ENCODE data around the gene PRKCZ.

Gene PRKCZ

DNA sequence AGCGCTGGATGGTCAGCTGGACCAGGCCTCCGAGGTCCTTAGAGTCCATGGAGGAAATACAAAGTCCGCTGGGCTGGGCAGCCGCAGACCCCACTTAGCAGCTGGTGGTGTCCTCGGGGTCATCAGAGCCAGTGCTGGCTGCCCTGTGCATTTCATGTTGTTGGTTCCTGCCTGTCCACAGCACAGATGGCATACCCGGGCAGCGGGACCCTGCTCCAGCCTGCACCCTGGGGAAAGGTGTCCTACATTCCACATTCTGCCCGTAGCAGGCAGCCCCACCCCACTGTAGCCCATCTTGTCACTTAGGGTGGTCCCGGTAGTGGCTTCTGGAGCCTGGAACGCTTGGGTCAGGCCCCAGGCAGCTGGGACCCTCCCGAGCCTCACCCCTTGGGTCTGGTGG, 19.8 kb downstream of the PRKCZ start:
- no peak for DNase-seq

- no peak for DNase-seq
Observed at GRCh38 chr1:2070800-2071530, 20.8 kb downstream of the PRKCZ start.

DNA sequence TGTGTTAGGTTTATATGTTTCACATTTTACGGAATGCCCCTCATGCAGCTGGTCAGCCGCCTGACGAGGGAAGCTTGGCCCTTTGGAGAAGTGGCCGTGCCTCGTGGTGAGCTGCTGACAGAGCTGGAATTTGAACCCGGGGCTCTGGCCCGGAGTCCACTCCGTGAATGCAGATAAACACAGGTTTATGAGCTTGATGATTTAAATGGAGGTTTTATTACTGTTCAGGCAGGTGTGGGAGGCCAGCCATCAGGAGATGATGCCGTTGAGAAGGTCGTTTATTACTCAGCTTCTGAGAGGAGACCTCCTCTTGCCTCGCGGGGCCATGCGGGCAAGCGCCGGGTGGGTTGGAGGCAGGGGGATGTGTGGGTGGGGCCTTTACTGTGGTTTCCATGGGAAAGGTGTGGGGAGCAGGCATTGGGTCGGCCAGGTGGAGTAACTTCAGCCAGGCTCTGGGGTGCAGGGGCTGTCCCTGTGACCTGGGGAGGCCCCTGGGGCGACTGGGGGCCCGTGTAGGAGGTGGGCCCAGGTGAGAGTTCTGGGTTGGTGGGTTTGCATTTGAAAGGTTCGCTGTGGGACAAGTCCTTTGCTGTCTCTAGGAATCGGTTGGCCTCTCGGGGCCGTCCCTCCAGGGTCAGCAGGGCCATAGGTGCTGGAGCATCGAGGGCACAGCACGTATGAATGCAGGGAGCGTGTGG, 22.0 kb downstream of the PRKCZ start:
- DNase-seq, result no peak

DNA sequence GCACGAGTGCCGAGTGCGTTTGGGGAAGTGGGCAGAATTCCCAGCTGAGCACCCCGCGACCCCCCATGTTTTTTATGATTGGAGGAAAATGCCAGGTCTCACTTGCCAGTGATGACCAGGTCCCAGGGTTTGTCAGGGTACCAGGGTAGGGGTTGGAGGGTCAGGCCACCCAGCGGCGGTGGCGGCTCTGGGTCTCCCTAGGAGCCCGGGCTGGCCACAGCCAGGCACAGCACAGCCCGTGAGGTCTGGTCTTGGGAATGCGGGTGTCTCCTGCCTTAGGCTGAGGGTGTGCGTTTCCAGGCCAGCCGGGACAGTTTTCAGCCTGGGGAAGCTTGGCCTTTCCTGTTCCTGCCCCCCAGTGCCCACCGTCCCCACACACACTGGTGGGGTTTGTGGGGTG, 22.7 kb downstream of the PRKCZ start:
- no peak for DNase-seq

DNA sequence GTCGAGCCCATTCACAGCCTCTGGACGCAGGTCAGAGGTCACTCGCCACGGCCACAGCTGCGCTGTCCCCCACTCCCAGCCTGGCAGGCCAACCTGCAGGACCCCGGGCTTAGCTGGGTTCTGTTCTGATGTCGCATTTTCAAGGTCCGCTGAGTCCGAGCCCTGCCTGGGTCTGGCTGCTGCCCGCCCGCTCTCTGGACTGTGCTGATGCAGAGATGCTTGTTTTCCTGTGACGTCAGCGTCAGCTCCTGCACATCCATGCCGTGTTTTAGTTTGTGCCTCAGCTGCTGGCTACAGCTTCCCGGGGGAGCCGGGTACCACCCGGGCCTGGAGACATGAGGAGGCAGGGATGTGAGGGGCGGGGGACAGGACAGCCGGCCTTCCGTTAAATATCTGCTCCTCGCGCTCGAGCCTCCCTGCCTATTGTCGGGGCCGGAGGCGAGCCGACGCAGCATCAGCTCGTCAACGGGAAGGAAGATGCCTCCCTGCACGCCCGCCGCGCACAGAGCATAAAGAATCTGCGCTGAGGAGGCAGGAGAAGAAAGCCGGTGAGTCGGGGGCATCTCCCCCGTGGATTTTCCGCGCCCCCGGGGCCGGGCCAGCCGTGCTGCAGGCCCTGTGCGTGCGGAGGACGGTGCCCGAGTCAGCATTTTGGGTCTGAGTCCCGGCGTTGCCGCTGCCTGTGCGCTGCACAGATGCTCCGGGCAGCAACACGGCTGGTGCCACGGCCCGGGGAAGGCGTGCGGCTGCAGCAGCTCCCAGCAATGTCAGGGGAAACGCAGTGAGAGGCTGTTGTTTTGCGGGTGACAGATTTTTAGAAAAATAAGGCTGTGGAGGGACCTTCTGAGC, 23.4 kb downstream of the PRKCZ start:
- no peak for DNase-seq

DNA sequence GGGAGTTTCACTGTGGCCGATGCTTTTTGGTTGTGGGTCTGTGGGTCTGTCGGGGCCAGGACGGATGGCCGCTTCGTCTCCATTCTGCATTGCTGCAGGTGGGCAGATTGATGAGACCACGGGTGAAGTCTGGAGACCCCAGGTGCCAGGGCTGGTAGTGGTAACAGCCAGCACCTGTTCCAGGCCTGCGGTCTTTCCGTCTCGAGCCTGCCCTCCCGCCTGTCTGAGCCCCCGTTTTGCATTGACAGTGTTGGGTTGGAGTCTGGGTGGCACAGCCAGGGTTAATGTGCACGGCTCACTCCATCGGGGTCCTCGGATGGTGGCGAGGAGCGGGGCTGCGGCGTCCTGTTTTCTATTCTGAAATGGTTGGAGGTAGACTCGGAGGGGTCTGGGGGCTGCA, 24.2 kb downstream of the PRKCZ start:
- no peak for DNase-seq

DNA sequence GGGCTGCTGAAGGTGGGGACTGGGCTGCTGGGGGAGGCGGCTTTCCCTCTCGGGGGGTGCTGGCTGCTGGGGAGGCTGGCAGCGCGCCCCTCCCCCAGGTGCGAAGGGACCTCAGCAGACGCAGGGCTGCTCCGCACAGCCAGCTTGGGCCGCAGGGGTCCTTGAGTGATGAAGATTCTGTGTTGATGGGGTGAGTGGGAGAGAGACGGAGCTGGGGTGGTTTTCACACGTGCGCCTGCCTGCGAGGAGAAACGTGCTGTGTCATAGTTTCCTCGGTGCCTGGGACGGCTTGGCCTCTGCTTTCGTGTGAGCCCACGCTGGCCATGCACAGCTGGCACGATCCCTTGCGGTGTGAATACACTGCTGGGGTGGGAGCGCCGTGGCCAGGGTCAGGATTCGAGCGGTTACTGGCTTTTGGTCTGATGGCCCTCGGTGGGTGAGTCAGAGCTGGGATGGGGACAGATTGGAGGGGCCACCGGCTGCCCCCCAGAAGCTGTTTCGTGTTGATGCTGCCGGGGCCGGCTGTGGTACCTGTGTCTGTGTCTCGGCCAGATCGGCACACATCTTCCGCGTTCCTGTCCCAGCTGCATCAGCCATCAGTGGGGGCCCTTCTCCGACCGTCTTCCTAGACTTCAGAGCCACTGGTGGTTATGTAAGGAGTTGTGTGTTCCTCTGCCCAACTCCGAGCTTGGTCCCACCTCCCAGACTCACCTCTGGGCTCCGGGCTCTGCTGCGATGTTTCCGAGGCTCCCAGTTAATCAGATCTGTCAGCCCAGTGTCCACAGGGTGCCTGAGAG, 24.9 kb downstream of the PRKCZ start:
- no peak for DNase-seq

DNA sequence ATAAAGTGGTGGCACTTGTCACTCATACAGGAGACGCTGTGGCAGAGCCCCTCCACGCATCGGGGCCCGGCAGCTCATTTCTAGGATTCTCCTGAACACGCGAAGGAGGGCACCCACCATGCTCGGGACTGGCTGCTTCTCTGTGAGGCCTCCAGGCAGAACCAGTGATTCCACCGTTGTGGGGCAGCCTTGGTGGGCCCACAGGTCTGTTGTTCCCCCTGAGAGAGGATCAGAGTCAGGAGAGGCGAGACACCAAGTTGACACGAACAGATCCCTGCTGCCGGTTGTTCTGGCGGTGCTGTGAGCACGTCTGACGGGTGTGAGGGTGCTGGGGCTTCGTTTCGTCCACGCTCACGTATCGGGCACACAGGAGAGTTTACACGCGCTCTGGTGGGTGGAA, 26.6 kb downstream of the PRKCZ start:
- DNase-seq, result no peak

- DNase-seq, result no peak
Observed at GRCh38 chr1:2078170-2078569, 28.0 kb downstream of the PRKCZ start.

GRCh38 chr1:2079396-2080085, 29.3 kb downstream of the PRKCZ start:
- DNase-seq, result no peak

- no peak for DNase-seq
Observed at GRCh38 chr1:2080140-2080539, 29.9 kb downstream of the PRKCZ start.

- DNase-seq, result no peak
Observed at GRCh38 chr1:2080884-2081283, 30.7 kb downstream of the PRKCZ start.

- no peak for DNase-seq
Observed at GRCh38 chr1:2081326-2081885, 31.2 kb downstream of the PRKCZ start.

GRCh38 chr1:2082064-2082463, 31.9 kb downstream of the PRKCZ start:
- no peak for DNase-seq

GRCh38 chr1:2083666-2084065, 33.5 kb downstream of the PRKCZ start:
- no peak for DNase-seq

DNA sequence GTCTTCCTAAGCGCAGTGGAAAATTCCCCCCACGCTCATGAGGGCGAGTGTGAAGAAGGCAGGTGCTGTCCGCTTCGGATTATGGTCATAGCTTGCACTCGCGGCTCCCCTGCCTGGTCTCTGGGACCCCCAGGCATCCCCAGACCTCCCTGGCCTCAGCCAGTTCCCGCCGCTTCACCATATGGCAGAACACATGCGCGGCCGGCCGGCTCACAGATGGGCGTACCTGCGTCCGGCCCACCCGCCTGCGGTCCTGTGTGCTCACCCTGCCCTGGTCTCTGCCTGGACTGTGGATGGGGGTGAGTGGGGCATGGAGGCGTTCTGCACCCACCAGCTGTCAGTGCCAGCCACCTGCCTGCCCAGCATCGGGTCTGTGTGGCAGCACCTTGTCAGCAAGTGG, 34.1 kb downstream of the PRKCZ start:
- DNase-seq, result no peak

DNA sequence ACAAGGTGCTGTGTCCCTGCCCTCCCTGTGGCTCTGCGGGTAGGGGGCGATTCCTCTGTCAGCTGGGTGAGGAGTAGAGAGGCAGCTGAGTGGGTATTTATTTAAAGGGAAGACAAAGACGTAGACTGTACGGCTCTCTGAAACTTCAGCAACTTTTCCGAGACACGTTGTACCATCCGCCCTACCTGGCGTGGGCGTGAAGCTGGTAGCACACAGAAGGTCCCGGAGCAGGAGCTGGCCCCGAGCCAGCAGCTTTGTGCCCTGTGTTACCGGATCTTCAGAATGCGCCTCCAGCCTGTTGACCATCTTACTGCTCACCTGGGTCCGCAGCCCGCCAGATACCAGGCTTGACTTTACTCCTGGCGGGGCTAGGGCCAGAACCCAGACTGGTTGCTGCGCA, 34.9 kb downstream of the PRKCZ start:
- DNase-seq, result no peak

DNA sequence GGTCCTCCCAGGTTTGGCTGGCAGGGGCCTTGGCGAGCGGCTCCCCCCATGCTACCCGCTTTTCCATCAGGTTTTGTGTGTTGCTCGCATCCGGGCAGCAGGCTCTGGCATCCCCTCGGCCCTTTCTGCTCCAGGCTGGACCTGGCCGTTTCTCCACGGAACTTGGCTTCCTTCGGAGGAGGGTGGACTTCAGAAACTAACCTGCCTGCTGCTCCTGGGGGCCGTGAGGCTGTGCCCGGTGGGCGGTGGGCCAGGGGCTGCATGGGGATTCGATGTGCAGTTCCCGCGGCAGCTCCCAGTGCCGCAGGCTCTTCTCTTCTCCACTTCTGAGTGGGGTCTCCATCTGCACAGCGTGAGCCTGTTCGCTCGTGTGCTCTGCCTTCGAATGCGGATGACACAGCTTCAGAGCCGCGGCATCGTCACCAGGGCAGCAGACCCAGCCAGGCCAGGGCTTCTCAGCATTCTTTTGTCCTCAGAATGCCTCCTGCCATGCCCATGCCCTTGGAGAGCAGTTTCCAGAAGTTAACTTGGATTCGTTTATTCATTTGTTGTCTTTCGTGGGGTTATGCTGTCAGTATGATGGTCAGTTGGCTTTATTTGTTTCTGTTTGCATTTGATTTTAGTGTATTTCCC, 36.4 kb downstream of the PRKCZ start:
- DNase-seq, result no peak

DNA sequence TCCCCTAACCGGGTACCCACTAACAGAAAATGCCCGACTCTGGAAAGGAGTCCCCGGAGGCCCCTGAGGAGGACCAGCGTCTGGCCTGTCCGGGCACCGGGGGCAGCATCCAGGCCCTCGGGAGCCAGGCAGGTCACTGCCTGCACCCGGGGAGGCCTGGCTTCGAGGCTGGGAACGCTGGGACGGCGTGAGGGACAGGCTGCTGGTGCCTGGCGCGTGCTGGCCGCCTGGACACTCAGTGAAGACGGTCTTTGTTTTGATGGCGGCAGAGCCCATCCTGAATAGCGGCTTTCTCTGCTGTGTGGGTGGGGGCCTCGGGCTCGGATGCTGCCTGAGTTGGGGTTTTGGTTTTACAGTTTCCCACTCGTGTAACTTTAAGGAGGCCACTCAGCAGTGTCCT, 37.6 kb downstream of the PRKCZ start:
- no peak for DNase-seq

GRCh38 chr1:2088458-2088857, 38.2 kb downstream of the PRKCZ start:
- DNase-seq, result no peak

DNA sequence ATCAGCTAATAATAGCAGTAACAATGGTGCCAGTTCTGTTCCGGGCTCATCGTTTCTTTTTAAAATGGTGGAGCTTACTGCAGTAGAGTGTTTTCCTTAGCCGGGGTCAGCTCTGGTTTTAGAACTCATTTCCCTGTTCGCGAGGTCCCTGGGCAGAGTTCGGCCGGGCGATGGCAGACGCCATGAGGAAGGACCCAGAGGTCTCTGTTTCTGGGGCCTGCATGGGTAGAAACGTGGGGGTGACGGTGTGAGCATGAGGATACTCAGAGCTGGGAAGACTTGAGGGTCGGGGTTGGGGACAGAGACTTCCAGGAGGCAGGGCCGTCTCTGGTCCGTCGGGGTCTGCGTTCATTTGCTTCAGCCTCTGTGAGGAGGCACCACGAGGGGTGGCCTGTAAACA, 38.8 kb downstream of the PRKCZ start:
- no peak for DNase-seq
